ENCODE results near the gene GTF2A2.
"Not testable (repeated sequence)": the region's sequence is repeated elsewhere in the genome, so short reads cannot be mapped to it uniquely, and the experiment has no call there.

GTF2A2 gene

GRCh38 chr15:59656897-59657634 is at the start of gene GTF2A2:
Gene GTF2A2 (minus strand): TSS chr15:59657515. CDS start chr15:59652277, 5,238 bp downstream.
- peak; percentile 79 to 84 (median 79) for DNase-seq (ENCODE audit: low read depth in 3 of 3)

- no peak for DNase-seq (ENCODE audit: low read depth in 3 of 3)
Measured at GRCh38 chr15:59703979-59704796, 46.9 kb upstream of the GTF2A2 start.

- no peak for DNase-seq (ENCODE audit: low read depth in 3 of 3)
Measured at GRCh38 chr15:59702351-59702750, 45.0 kb upstream of the GTF2A2 start.

- no peak for DNase-seq (ENCODE audit: low read depth in 3 of 3)
Measured at GRCh38 chr15:59701880-59702279, 44.6 kb upstream of the GTF2A2 start.

GRCh38 chr15:59699810-59700431 is 42.6 kb upstream of the GTF2A2 start:
- DNase-seq (ENCODE audit: low read depth in 3 of 3): no peak

- DNase-seq (ENCODE audit: low read depth in 3 of 3): not testable (repeated sequence)
Measured at GRCh38 chr15:59698065-59698464, 40.8 kb upstream of the GTF2A2 start.

- no peak for DNase-seq (ENCODE audit: low read depth in 3 of 3)
Measured at GRCh38 chr15:59696332-59696731, 39.0 kb upstream of the GTF2A2 start.

GRCh38 chr15:59694779-59695178 is 37.5 kb upstream of the GTF2A2 start:
- DNase-seq (ENCODE audit: low read depth in 3 of 3): no peak

- DNase-seq (ENCODE audit: low read depth in 3 of 3): peak in 1 of 3 experiments; percentile 21
Measured at GRCh38 chr15:59691194-59691805, 34.0 kb upstream of the GTF2A2 start.

GRCh38 chr15:59689626-59690236 is 32.4 kb upstream of the GTF2A2 start:
- DNase-seq (ENCODE audit: low read depth in 3 of 3): peak; percentile 10 to 34 (median 27)

- peak; percentile 93 to 98 (median 98) for DNase-seq (ENCODE audit: low read depth in 3 of 3)
Measured at GRCh38 chr15:59688782-59689625, 31.7 kb upstream of the GTF2A2 start, which contains the start of gene BNIP2. Gene BNIP2 (minus strand): TSS chr15:59689320. CDS start chr15:59682457, 6,863 bp downstream.

GRCh38 chr15:59688423-59688781 is 31.1 kb upstream of the GTF2A2 start:
- no peak for DNase-seq (ENCODE audit: low read depth in 3 of 3)

- no peak for DNase-seq (ENCODE audit: low read depth in 3 of 3)
Measured at GRCh38 chr15:59687836-59688235, 30.5 kb upstream of the GTF2A2 start.

- no peak for DNase-seq (ENCODE audit: low read depth in 3 of 3)
Measured at GRCh38 chr15:59686389-59686788, 29.1 kb upstream of the GTF2A2 start.

- no peak for DNase-seq (ENCODE audit: low read depth in 3 of 3)
Measured at GRCh38 chr15:59685737-59686297, 28.5 kb upstream of the GTF2A2 start.

GRCh38 chr15:59680870-59681269 is 23.6 kb upstream of the GTF2A2 start:
- no peak for DNase-seq (ENCODE audit: low read depth in 3 of 3)

- DNase-seq (ENCODE audit: low read depth in 3 of 3): no peak
Measured at GRCh38 chr15:59680346-59680745, 23.0 kb upstream of the GTF2A2 start.

- no peak for DNase-seq (ENCODE audit: low read depth in 3 of 3)
Measured at GRCh38 chr15:59678620-59679019, 21.3 kb upstream of the GTF2A2 start.

- no peak for DNase-seq (ENCODE audit: low read depth in 3 of 3)
Measured at GRCh38 chr15:59678172-59678571, 20.9 kb upstream of the GTF2A2 start.

GRCh38 chr15:59676565-59676964 is 19.2 kb upstream of the GTF2A2 start:
- DNase-seq (ENCODE audit: low read depth in 3 of 3): no peak

Measured in stimulated activated CD4-positive, alpha-beta T cell treated with anti-CD3 and anti-CD28 coated beads, TNF-alpha, amount 100 ng/mL, for 4 hours (primary cell).